Activated naive CD8-positive, alpha-beta T cell treated with anti-CD3 and anti-CD28 coated beads, Interleukin-2, amount 50 U/mL, for 24 hours (primary cell): ENCODE measurements around the gene RIT2.

ENCODE experiments used
- ATAC-seq: fragments of 150-1000 bp; cut with Tn5 transposase; one replicate; pipeline ENCODE4 v1.10.0; 2021
- DNase-seq: peaks from one replicate; pipeline ENCODE4 v3.0.0; 2021
- H3K27ac Mint-ChIP-seq: one replicate; pipeline ENCODE4 v1.8.0; 2021; ENCODE audit warnings: mild to moderate bottlenecking, mixed read lengths
- H3K27me3 Mint-ChIP-seq: one replicate; pipeline ENCODE4 v1.8.0; 2021; ENCODE audit warnings: mixed read lengths
- H3K36me3 Mint-ChIP-seq: one replicate; pipeline ENCODE4 v1.8.0; 2021; ENCODE audit warnings: low read depth, mixed read lengths
- H3K4me1 Mint-ChIP-seq: one replicate; pipeline ENCODE4 v1.8.0; 2021; ENCODE audit warnings: mixed read lengths
- H3K4me3 Mint-ChIP-seq: one replicate; pipeline ENCODE4 v1.8.0; 2021; ENCODE audit warnings: mild to moderate bottlenecking, moderate library complexity, mixed read lengths
- H3K9me3 Mint-ChIP-seq: one replicate; pipeline ENCODE4 v1.8.0; 2021; ENCODE audit warnings: mixed read lengths

RIT2 gene

GRCh38 chr18:42953306-42953705, 162.2 kb downstream of the RIT2 start:
- Mint-ChIP-seq H3K27me3 (no peaks in the 10 kb centered on the region), H3K27ac (no peak overlapping the region), H3K4me1 (no peaks in the 10 kb centered on the region), H3K36me3 (no peaks in the 10 kb centered on the region), H3K4me3 (no peak overlapping the region), H3K9me3 (no peaks in the 10 kb centered on the region)
- DNase-seq (no peak), ATAC-seq (no peak)

GRCh38 chr18:42950732-42951131, 164.8 kb downstream of the RIT2 start:
- DNase-seq (no peak), ATAC-seq (no peak)
- Mint-ChIP-seq H3K4me3 (no peak overlapping the region), H3K27ac (no peak overlapping the region), H3K4me1 (no peaks in the 10 kb centered on the region), H3K36me3 (no peaks in the 10 kb centered on the region), H3K9me3 (no peaks in the 10 kb centered on the region), H3K27me3 (no peaks in the 10 kb centered on the region)

GRCh38 chr18:42948831-42949230, 166.7 kb downstream of the RIT2 start:
- Mint-ChIP-seq H3K4me1 (no peaks in the 10 kb centered on the region), H3K27ac (no peak overlapping the region), H3K36me3 (no peaks in the 10 kb centered on the region), H3K27me3 (no peaks in the 10 kb centered on the region), H3K9me3 (peaks cover 5% of the 10 kb centered on the region), H3K4me3 (no peak overlapping the region)
- ATAC-seq (no peak), DNase-seq (no peak)

- H3K36me3 Mint-ChIP-seq: no peaks in the 10 kb centered on the region
- peaks cover 9% of the 10 kb centered on the region for H3K9me3 Mint-ChIP-seq
- no peaks in the 10 kb centered on the region for H3K27me3 Mint-ChIP-seq
- H3K4me3 Mint-ChIP-seq: no peak overlapping the region
- DNase-seq (no peak), ATAC-seq (no peak)
- no peaks in the 10 kb centered on the region for H3K4me1 Mint-ChIP-seq
- no peak overlapping the region for H3K27ac Mint-ChIP-seq
Observed at GRCh38 chr18:42941860-42942259, 173.6 kb downstream of the RIT2 start.

GRCh38 chr18:42941021-42941420, 174.5 kb downstream of the RIT2 start:
- Mint-ChIP-seq H3K27me3 (no peaks in the 10 kb centered on the region), H3K4me3 (no peak overlapping the region), H3K9me3 (peaks cover 9% of the 10 kb centered on the region), H3K27ac (no peak overlapping the region), H3K36me3 (no peaks in the 10 kb centered on the region), H3K4me1 (no peaks in the 10 kb centered on the region)
- no peak for ATAC-seq
- no peak for DNase-seq

- Mint-ChIP-seq H3K27me3 (no peaks in the 10 kb centered on the region), H3K27ac (no peak overlapping the region), H3K4me3 (no peak overlapping the region), H3K4me1 (no peaks in the 10 kb centered on the region), H3K36me3 (no peaks in the 10 kb centered on the region), H3K9me3 (peaks cover 4% of the 10 kb centered on the region)
- DNase-seq (no peak), ATAC-seq (no peak)
Observed at GRCh38 chr18:42937436-42937835, 178.0 kb downstream of the RIT2 start.

- Mint-ChIP-seq H3K36me3 (no peaks in the 10 kb centered on the region), H3K4me3 (no peak overlapping the region), H3K27me3 (no peaks in the 10 kb centered on the region), H3K9me3 (peaks cover 4% of the 10 kb centered on the region), H3K27ac (no peak overlapping the region), H3K4me1 (no peaks in the 10 kb centered on the region)
- ATAC-seq (no peak), DNase-seq (no peak)
Observed at GRCh38 chr18:42936289-42936688, 179.2 kb downstream of the RIT2 start.

- H3K4me1 Mint-ChIP-seq: no peaks in the 10 kb centered on the region
- H3K36me3 Mint-ChIP-seq: no peaks in the 10 kb centered on the region
- H3K27ac Mint-ChIP-seq: no peak overlapping the region
- no peak for ATAC-seq
- H3K9me3 Mint-ChIP-seq: peaks cover 5% of the 10 kb centered on the region
- no peaks in the 10 kb centered on the region for H3K27me3 Mint-ChIP-seq
- no peak for DNase-seq
- H3K4me3 Mint-ChIP-seq: no peak overlapping the region
Observed at GRCh38 chr18:42931491-42931890, 184.0 kb downstream of the RIT2 start.

GRCh38 chr18:42929857-42930256, 185.6 kb downstream of the RIT2 start:
- Mint-ChIP-seq H3K9me3 (peaks cover 5% of the 10 kb centered on the region), H3K4me3 (no peak overlapping the region), H3K4me1 (no peaks in the 10 kb centered on the region), H3K36me3 (no peaks in the 10 kb centered on the region), H3K27me3 (no peaks in the 10 kb centered on the region), H3K27ac (no peak overlapping the region)
- no peak for DNase-seq
- ATAC-seq: no peak

GRCh38 chr18:42929181-42929580, 186.3 kb downstream of the RIT2 start:
- H3K4me3 Mint-ChIP-seq: no peak overlapping the region
- no peaks in the 10 kb centered on the region for H3K4me1 Mint-ChIP-seq
- H3K27me3 Mint-ChIP-seq: no peaks in the 10 kb centered on the region

GRCh38 chr18:42925036-42925435, 190.4 kb downstream of the RIT2 start:
- Mint-ChIP-seq H3K9me3 (peaks cover 4% of the 10 kb centered on the region), H3K27ac (no peak overlapping the region), H3K36me3 (no peaks in the 10 kb centered on the region), H3K4me1 (no peaks in the 10 kb centered on the region), H3K27me3 (no peaks in the 10 kb centered on the region), H3K4me3 (no peak overlapping the region)
- no peak for DNase-seq
- ATAC-seq: no peak

More at GRCh38 chr18:42929181-42929580, 186.3 kb downstream of the RIT2 start:
- Mint-ChIP-seq H3K36me3 (no peaks in the 10 kb centered on the region), H3K9me3 (peaks cover 5% of the 10 kb centered on the region), H3K27ac (no peak overlapping the region)
- no peak for DNase-seq
- no peak for ATAC-seq

- no peaks in the 10 kb centered on the region for H3K27me3 Mint-ChIP-seq
- ATAC-seq (no peak), DNase-seq (no peak)
- no peaks in the 10 kb centered on the region for H3K4me1 Mint-ChIP-seq
- H3K4me3 Mint-ChIP-seq: no peak overlapping the region
- no peak overlapping the region for H3K27ac Mint-ChIP-seq
- H3K9me3 Mint-ChIP-seq: peaks cover 4% of the 10 kb centered on the region
- H3K36me3 Mint-ChIP-seq: no peaks in the 10 kb centered on the region
Observed at GRCh38 chr18:42922363-42922762, 193.1 kb downstream of the RIT2 start.

- ATAC-seq: no peak
- H3K27me3 Mint-ChIP-seq: no peaks in the 10 kb centered on the region
- DNase-seq: no peak
- H3K36me3 Mint-ChIP-seq: no peaks in the 10 kb centered on the region
- H3K4me1 Mint-ChIP-seq: no peaks in the 10 kb centered on the region
- peaks cover 4% of the 10 kb centered on the region for H3K9me3 Mint-ChIP-seq
- H3K27ac Mint-ChIP-seq: no peak overlapping the region
- no peak overlapping the region for H3K4me3 Mint-ChIP-seq
Observed at GRCh38 chr18:42921226-42921737, 194.2 kb downstream of the RIT2 start.

GRCh38 chr18:42920621-42921020, 194.9 kb downstream of the RIT2 start:
- no peaks in the 10 kb centered on the region for H3K27me3 Mint-ChIP-seq
- no peak overlapping the region for H3K4me3 Mint-ChIP-seq
- no peak overlapping the region for H3K27ac Mint-ChIP-seq
- no peaks in the 10 kb centered on the region for H3K36me3 Mint-ChIP-seq
- no peaks in the 10 kb centered on the region for H3K4me1 Mint-ChIP-seq
- ATAC-seq (no peak), DNase-seq (no peak)
- H3K9me3 Mint-ChIP-seq: peaks cover 4% of the 10 kb centered on the region

GRCh38 chr18:42915299-42915698, 200.2 kb downstream of the RIT2 start:
- H3K9me3 Mint-ChIP-seq: peaks cover 4% of the 10 kb centered on the region
- no peak overlapping the region for H3K27ac Mint-ChIP-seq
- H3K36me3 Mint-ChIP-seq: no peaks in the 10 kb centered on the region
- H3K4me3 Mint-ChIP-seq: no peak overlapping the region
- H3K27me3 Mint-ChIP-seq: no peaks in the 10 kb centered on the region
- DNase-seq (no peak), ATAC-seq (no peak)
- H3K4me1 Mint-ChIP-seq: no peaks in the 10 kb centered on the region

- ATAC-seq: no peak
- Mint-ChIP-seq H3K27ac (no peak overlapping the region), H3K4me1 (no peaks in the 10 kb centered on the region), H3K4me3 (no peak overlapping the region), H3K9me3 (peaks cover 4% of the 10 kb centered on the region), H3K27me3 (no peaks in the 10 kb centered on the region), H3K36me3 (no peaks in the 10 kb centered on the region)
- no peak for DNase-seq
Observed at GRCh38 chr18:42914476-42914875, 201.0 kb downstream of the RIT2 start.
